PC-3 (cell line): ENCODE measurements around the gene GPRC5C. TPM values are rescaled to one million over a fixed set of nuclear protein-coding genes. Genes with fewer than 3 reads are reported as not detected.

ENCODE experiments used
- ATAC-seq: fragments of 200-7000 bp; cut with Tn5 transposase; 2 replicates; pipeline ENCODE4 v1.9.1; 2020; ENCODE audit warnings: mild to moderate bottlenecking, moderate library complexity
- BruUV-seq: library from RNA; stranded (reverse); fragments of 400-500 nt; replicated peaks from 2 replicates; lab custom pipeline; 2021; lab: Mats Ljungman, UMichigan
- CTCF ChIA-PET: fragments of 300-600 bp; sonication (Branson Sonifier 250); formaldehyde crosslinking; loops from one replicate; lab custom pipeline; 2022; ENCODE audit warnings: antibody characterized with exemption; lab: Charles Lee
- POLR2A ChIA-PET: fragments of 300-600 bp; sonication (Branson Sonifier 250); formaldehyde crosslinking; loops from one replicate; lab custom pipeline; 2022; ENCODE audit warnings: antibody characterized with exemption; ENCODE audit not compliant: unreplicated experiment; lab: Charles Lee
- DNase-seq: peaks from one replicate; pipeline ENCODE4 v3.0.0-alpha.2; 2015
- H2AFZ ChIP-seq: fragments of 300-600 bp; sonication (generic); 2 replicates; pipeline ENCODE4 v1.6.0; 2016; ENCODE audit warnings: antibody characterized with exemption, low read length
- H3F3A ChIP-seq: fragments of 300-600 bp; sonication (generic); one replicate; pipeline ENCODE4 v1.6.0; 2017; ENCODE audit warnings: antibody characterized with exemption, low read length, control low read depth, mild to moderate bottlenecking; ENCODE audit not compliant: unreplicated experiment
- H3K27ac ChIP-seq: fragments of 300-600 bp; sonication (generic); 2 replicates; pipeline ENCODE4 v1.5.1; 2016; ENCODE audit warnings: mild to moderate bottlenecking, low read length
- H3K27me3 ChIP-seq: fragments of 300-600 bp; sonication (generic); 2 replicates; pipeline ENCODE4 v1.6.1; 2016; ENCODE audit warnings: low read length, mixed read lengths
- H3K36me3 ChIP-seq: fragments of 300-600 bp; sonication (generic); 2 replicates; pipeline ENCODE4 v1.6.1; 2016; ENCODE audit warnings: low read depth, mixed run types, low read length, mixed read lengths
- H3K4me1 ChIP-seq: fragments of 300-600 bp; sonication (generic); 2 replicates; pipeline ENCODE4 v1.5.1; 2016; ENCODE audit warnings: low read length; ENCODE audit not compliant: insufficient read depth
- H3K4me2 ChIP-seq: fragments of 300-600 bp; sonication (generic); 2 replicates; pipeline ENCODE4 v1.6.0; 2016; ENCODE audit warnings: low read length
- H3K4me3 ChIP-seq: fragments of 300-600 bp; sonication (generic); 2 replicates; pipeline ENCODE4 v1.5.1; 2016; ENCODE audit warnings: mild to moderate bottlenecking, low read length, mixed read lengths
- H3K79me2 ChIP-seq: fragments of 300-600 bp; sonication (generic); 2 replicates; pipeline ENCODE4 v1.6.1; 2017; ENCODE audit warnings: low read length, mixed read lengths
- H3K9ac ChIP-seq: fragments of 300-600 bp; sonication (generic); 2 replicates; pipeline ENCODE4 v1.6.0; 2016; ENCODE audit warnings: mild to moderate bottlenecking, low read length
- H3K9me2 ChIP-seq: fragments of 300-600 bp; sonication (generic); replicated peaks from 2 replicates; pipeline ENCODE4 v1.6.1; 2016; ENCODE audit warnings: mixed run types, low read length, mixed read lengths
- H3K9me3 ChIP-seq: fragments of 300-600 bp; sonication (generic); 2 replicates; pipeline ENCODE4 v1.6.1; 2016; ENCODE audit warnings: low read length, mixed read lengths
- H4K20me1 ChIP-seq: fragments of 300-600 bp; sonication (generic); 2 replicates; pipeline ENCODE4 v1.6.1; 2016; ENCODE audit warnings: low read length, mixed read lengths
- CTCF ChIP-seq: fragments of 300-600 bp; sonication (generic); conservative IDR thresholded peaks from 2 replicates; pipeline ENCODE4 v1.5.1; 2017; ENCODE audit warnings: antibody characterized with exemption, low read depth, mild to moderate bottlenecking, low read length
- EZH2 ChIP-seq: fragments of 300-600 bp; sonication (generic); IDR thresholded peaks from one replicate; pipeline ENCODE4 v1.6.1; 2017; ENCODE audit warnings: antibody characterized with exemption, mild to moderate bottlenecking, low read length; ENCODE audit not compliant: unreplicated experiment
- EZH2phosphoT487 ChIP-seq: fragments of 300-600 bp; sonication (generic); IDR thresholded peaks from 2 replicates; pipeline ENCODE4 v1.6.1; 2018; ENCODE audit warnings: mild to moderate bottlenecking, antibody characterized with exemption, low read length, borderline replicate concordance
- intact Hi-C: fragments of 100-400 bp; cut with micrococcal nuclease; formaldehyde crosslinking; loops from 2 replicates; pipeline ENCODE4 v1.9.0; 2023
- total RNA-seq: library from RNA; depleted of rRNA; stranded (reverse); fragments of >200 nt; gene quantifications from 2 replicates; pipeline ENCODE4 v1.2.3, GENCODE V29; 2014

GPRC5C gene
- total RNA-seq, 1 experiment from 2014 or later = 209 TPM

DNA sequence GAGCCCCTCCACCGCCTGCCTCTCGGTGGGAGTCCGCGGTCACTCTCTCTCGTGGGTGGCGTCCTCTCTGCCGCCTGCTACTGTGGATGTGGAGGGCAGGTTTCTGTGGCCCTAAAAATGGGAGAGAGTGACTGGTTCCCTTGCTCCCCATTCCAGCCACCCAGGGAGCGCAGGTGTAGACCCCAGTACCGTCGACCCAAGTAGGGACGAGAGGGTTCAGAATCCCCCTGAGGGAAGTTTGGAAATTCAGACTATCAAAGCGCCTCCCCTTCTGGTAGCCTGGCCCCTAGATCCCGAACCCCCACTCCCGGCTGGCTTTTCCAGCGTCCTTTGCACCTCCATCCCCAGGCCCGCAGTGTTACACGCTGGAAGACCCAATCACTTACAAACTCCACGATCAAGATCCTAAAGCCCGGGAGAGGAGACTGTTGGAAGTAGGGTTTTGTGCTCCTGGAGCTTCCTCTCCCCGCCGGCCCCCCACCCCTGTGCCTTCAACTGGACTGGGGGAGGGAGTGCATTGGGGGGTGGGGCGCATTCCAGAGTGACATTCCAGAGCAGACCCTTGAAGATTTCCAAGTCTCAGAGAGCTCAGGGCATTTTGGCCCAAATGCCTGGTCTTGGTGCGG, 991 bp downstream of the GPRC5C start:
- TSS peak; percentile 4 for BruUV-seq

GRCh38 chr17:74433421-74434121, 1.7 kb downstream of the GPRC5C start:
- TF ChIP-seq EZH2 (no peak), CTCF (peak; percentile 36)
- Histone ChIP-seq H3F3A (peaks cover 3% of the 10 kb centered on the region), H3K27me3 (no peaks in the 10 kb centered on the region), H3K4me2 (peak overlapping the region; percentile 96), H3K4me1 (peaks cover 36% of the 10 kb centered on the region), H3K36me3 (peaks cover 22% of the 10 kb centered on the region), H3K27ac (no peak overlapping the region), H3K9me3 (0 out of 2 replicates have a peak, but pooled peaks cover 6% of the 10 kb centered on the region), H4K20me1 (peaks cover 32% of the 10 kb centered on the region), H3K9ac (peak overlapping the region; percentile 97; the same call in 1 of the 2 replicates), H2AFZ (no peak overlapping the region), H3K4me3 (peak overlapping the region; percentile 80), H3K9me2 (no peaks in the 10 kb centered on the region), H3K79me2 (peaks cover 64% of the 10 kb centered on the region)
- ChIA-PET CTCF (no interaction called here), POLR2A (no interaction called here)
- ATAC-seq (no peak), DNase-seq (peak; percentile 19)
- no TSS peak for BruUV-seq
- intact Hi-C loops = loop anchor here (5.0 kb wide), 1 partner anchor 221 kb away; the partner anchor contains the start of gene TTYH2

More for the DNA sequence above, 991 bp downstream of the GPRC5C start:
- TF ChIP-seq EZH2phosphoT487 (no peak), EZH2 (no peak), CTCF (no peak)
- H3K27ac ChIP-seq = no peak overlapping the region
- ATAC-seq = no peak
- H3K9me2 ChIP-seq = no peaks in the 10 kb centered on the region
- intact Hi-C loops = loop anchor here (5.0 kb wide), 1 partner anchor 221 kb away; the partner anchor contains the start of gene TTYH2
- POLR2A ChIA-PET = no interaction called here
- peak overlapping the region; percentile 80 for H3K4me3 ChIP-seq
- H3K9ac ChIP-seq = peak overlapping the region; percentile 97
- H3F3A ChIP-seq = peaks cover 3% of the 10 kb centered on the region
- 0 out of 2 replicates have a peak, but pooled peaks cover 6% of the 10 kb centered on the region for H3K9me3 ChIP-seq
- peaks cover 22% of the 10 kb centered on the region for H3K36me3 ChIP-seq
- no peaks in the 10 kb centered on the region for H3K27me3 ChIP-seq
- DNase-seq = no peak
- H2AFZ ChIP-seq = no peak overlapping the region
- peak overlapping the region; percentile 96 for H3K4me2 ChIP-seq
- H4K20me1 ChIP-seq = peaks cover 32% of the 10 kb centered on the region
- peaks cover 39% of the 10 kb centered on the region for H3K4me1 ChIP-seq
- CTCF ChIA-PET = no interaction called here
- H3K79me2 ChIP-seq = peaks cover 61% of the 10 kb centered on the region
